B cell (primary cell): ENCODE data around the gene DSN1.

Source experiments
- CTCF ChIP-seq: fragments of 200-600 bp; IDR thresholded peaks from one replicate; pipeline ENCODE4 v1.8.0; 2022; ENCODE audit warnings: antibody characterized with exemption, mild to moderate bottlenecking
- EZH2 ChIP-seq: IDR thresholded peaks from 2 replicates; pipeline ENCODE4 v1.6.1; 2012; ENCODE audit warnings: borderline replicate concordance, low read depth, mild to moderate bottlenecking, moderate library complexity, low read length; ENCODE audit not compliant: insufficient read depth, poor library complexity, severe bottlenecking

GRCh38 chr20:36744764-36745191, 28.8 kb downstream of the DSN1 start:
- TF ChIP-seq EZH2, result no peak
- no peak for TF ChIP-seq CTCF
